Bronchus fibroblast of lung (primary cell): Measurements from ENCODE around the gene TFAP2C. TPM values are rescaled to one million over a fixed set of nuclear protein-coding genes. Genes with fewer than 3 reads are reported as not detected.

Experiments used
- total RNA-seq: library from RNA; depleted of rRNA; stranded (reverse); fragments of >200 nt; gene quantifications from 2 replicates; pipeline ENCODE4 v1.2.3, GENCODE V29; 2015

The TFAP2C gene
- total RNA-seq: not detected in 2 replicates

DNA sequence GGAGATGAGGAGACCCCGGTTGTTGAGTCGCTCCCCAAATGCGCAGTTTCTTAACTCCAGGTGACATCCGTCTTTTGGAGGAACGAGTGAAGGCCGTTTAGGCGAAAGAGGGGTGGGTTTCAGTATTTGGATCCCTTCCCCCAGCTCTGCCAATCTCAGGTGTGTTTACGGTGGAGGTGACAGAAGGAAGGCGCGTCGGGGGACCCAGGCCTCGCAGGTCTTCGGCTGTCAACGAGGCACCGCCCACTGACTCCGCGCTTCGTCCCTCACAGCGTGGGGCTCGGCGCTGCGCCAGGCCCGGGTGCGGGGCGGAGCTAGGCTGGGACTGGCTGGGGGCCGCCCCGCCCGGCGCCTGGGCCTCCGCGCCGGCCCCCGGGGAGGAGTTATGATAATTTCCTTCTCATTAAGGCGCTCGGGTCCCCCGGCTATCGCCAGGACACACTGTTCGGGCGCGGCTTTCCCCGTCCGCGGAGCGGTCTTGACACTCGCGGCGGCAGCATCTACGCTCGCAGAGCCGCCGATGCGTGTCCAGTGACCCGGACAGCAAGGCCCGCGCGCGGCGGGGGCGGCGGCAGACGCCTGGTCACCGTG is at the start of gene TFAP2C:
TFAP2C (plus strand) TSS at position 434 of the 591 bp plus-strand sequence. CDS start 239 bp downstream, outside the sequence.

Other genes starting within 250 kb of the TFAP2C start
- 81.8 and 83.7 TPM in 2 replicates for gene AURKA, start 237.1 kb upstream of the TFAP2C start, total RNA-seq
- 34.0 and 44.2 TPM in 2 replicates for gene CSTF1, start 236.7 kb upstream of the TFAP2C start, total RNA-seq
- 2.2 and 2.4 TPM in 2 replicates for gene CASS4, start 217.0 kb upstream of the TFAP2C start, total RNA-seq
- gene RTF2, start 160.7 kb upstream of the TFAP2C start, total RNA-seq: 63.7 and 64.1 TPM in 2 replicates
- not detected in 2 replicates for gene FAM209A, start 104.6 kb upstream of the TFAP2C start, total RNA-seq
- gene FAM209B, start 96.1 kb upstream of the TFAP2C start, total RNA-seq: not detected in 2 replicates